LNCAP (cell line): Measurements from ENCODE around the gene MAP4K1.

Experiments
- TF ChIP-seq, protein P1 (sequence below): fragments of 450-650 bp; IDR thresholded peaks from 2 replicates; pipeline ENCODE4 v1.5.1; 2017; ENCODE audit warnings: mild to moderate bottlenecking

The MAP4K1 gene

DNA sequence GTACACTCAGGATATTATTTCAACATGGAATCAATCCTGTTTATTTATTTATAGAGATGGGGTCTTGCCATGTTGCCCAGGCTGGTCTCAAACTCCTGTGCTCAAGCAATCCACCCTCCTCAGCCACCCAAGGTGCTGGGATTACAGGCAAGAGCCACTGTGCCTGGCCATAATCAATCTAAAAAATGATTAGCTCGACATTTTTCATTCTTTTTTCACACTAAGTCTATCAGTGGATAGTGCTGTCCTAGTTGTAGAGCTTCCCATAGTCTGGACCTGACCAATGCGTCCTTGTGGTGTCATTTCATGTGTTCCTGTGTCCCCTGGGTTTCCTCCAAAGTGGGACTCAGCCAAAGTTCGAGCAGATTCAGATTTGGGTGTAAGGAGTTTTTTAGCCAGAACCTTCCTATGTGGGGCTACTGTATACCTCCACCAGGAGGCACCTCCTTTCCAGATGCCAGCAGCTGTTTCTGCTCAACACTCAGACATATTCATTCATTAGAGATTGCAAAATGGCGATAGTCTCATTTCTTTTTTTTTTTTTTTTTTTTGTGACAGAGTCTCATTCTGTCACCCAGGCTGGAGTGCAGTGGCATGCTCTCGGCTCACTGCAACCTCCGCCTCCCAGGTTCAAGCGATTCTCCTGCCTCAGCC, 61.1 kb downstream of the MAP4K1 start:
- TF ChIP-seq, protein P1, sequence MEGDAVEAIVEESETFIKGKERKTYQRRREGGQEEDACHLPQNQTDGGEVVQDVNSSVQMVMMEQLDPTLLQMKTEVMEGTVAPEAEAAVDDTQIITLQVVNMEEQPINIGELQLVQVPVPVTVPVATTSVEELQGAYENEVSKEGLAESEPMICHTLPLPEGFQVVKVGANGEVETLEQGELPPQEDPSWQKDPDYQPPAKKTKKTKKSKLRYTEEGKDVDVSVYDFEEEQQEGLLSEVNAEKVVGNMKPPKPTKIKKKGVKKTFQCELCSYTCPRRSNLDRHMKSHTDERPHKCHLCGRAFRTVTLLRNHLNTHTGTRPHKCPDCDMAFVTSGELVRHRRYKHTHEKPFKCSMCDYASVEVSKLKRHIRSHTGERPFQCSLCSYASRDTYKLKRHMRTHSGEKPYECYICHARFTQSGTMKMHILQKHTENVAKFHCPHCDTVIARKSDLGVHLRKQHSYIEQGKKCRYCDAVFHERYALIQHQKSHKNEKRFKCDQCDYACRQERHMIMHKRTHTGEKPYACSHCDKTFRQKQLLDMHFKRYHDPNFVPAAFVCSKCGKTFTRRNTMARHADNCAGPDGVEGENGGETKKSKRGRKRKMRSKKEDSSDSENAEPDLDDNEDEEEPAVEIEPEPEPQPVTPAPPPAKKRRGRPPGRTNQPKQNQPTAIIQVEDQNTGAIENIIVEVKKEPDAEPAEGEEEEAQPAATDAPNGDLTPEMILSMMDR: no peak

DNA sequence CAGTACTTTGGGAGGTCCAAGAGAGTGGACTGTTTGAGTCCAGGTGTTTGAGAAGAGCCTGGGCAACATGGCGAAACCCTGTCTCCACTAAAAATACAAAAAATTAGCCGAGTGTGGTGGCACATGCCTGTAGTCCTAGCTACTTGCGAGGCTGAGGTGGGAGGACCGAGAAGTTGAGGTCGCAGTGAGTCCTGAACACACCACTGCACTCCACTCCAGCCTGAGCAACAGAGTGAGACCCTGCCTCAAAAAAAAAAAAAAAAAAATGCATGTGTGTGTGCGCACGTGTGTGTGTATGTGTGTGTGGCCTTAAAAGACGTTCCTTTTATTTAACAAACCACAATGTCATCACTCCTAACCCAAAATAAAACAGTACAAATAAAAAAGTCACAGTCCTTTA, 62.6 kb downstream of the MAP4K1 start:
- TF ChIP-seq, protein P1: no peak

DNA sequence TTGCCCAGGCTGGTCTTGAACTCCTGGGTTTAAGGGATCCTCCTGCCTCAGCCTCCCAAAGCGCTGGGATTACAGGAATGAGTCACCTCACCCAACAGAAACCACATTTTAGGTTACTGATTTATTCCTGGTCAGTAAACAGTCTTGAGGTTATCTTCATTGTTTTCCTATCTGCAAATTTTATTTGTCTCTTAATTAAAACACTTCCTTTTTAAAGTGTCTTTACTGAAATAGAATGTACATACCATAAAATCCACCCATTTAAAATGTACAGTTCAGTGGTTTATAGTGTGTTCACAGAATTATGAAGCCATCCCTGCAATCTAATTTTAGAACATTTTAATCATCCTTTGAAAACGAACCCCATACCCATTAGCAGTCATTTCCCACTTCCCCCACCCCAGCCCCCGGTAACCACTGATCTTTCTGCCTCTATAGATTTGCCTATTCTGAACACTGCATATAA, 63.0 kb downstream of the MAP4K1 start:
- TF ChIP-seq, protein P1: no peak

DNA sequence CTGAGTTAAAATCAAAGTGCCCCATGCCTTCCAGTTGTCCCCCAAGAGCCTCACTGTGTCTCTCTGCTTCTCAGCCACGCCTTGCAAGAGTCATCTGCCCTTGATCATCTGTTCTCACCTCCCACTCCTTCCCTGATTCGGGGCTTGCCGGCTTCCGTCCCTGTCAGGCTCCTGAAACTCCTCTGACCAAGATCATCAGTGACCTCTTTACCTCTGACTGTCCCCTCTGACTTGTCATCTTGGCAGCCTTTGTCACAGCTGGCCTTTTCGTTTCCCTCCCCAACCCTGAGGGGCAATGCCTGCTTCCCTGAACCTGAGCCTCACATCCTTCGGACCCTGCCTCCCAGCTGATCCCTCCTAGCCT, 66.3 kb downstream of the MAP4K1 start:
- TF ChIP-seq, protein P1: no peak

DNA sequence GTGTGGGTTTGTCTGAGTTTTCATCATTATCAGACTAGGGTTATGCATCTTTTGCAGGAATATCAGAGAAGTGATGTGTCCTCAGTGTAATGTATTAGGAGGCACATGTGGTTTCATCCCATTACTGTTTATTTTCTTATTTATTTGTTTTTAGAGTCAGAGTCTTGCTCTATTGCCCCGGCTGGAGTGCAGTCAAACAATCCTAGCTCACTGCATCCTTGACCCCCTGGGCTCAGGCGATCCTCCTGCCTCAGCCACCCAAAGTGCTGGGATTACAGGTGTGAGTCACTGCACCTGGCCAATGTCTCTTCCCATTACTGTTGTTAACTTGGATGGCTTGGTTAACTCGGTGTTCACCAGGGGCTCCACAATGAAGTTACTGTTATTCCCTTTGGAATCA, 67.4 kb downstream of the MAP4K1 start:
- TF ChIP-seq, protein P1: no peak

DNA sequence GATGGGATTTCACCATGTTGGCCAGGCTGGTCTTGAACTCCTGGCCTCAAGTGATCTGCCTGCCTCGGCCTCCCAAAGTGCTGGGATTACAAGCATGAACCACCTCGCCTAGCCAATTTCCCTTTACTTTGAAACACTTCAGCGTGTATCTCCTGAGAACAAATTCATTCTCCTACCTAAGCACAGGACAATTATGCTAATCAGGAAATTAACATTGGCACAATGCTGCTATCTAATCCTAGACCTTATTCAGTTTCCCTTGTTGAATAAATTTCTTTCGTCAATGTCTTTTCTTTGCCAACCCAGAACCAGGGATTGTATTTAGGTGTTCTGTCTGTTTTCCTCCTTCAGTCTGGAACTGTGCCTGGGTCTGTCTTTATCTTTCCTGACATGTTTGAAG, 67.8 kb downstream of the MAP4K1 start:
- TF ChIP-seq, protein P1: no peak

DNA sequence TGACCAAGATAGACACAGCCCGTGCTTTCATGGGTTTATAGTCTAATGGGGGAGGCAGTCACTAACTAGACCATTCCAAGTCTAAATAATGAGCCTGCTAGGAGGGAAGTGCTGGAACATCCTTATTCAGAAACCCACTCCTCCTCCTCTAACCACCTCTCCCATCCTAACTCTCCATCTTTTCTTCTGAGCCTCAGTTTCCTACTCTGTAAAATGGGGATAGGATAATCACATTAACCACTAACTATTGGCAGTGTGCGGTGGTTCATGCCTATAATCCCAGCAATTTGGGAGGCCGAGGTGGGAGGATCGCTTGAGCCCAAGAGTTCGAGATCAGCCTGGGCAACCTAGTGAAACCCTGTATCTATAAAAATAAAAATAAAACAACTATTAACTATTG, 68.7 kb downstream of the MAP4K1 start:
- TF ChIP-seq, protein P1: no peak

DNA sequence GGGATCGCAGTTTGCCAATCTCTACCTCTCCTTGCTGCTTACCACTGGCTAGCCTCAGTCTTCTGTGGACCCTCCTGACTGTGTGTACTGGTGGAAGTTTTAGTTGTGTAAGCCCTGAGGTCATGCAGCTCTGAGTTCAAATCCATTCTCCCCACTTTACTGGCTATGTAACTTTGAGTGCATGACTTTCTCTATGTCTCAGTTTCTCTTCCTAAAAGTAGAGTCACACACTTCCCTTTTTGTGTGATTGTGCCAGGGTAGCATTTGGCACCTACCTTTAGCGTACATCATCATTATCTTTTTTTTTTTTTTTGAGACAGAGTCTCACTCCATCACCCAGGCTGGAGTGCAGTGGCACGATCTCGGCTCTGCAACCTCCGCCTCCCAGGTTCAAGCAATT, 70.3 kb downstream of the MAP4K1 start:
- TF ChIP-seq, protein P1: no peak
